H9 (cell line): Measurements from ENCODE around the gene LGALS3. TPM values are rescaled to one million over a fixed set of nuclear protein-coding genes. Genes with fewer than 3 reads are reported as not detected.

Experiments used
- DNase-seq: peaks from one replicate; pipeline ENCODE4 v3.0.0-alpha.2; 2017
- H2AFZ ChIP-seq: one replicate; pipeline ENCODE4 v1.6.1; 2013; ENCODE audit warnings: mild to moderate bottlenecking, low read length, control low read depth, moderate library complexity
- H2AK5ac ChIP-seq: 2 replicates; pipeline ENCODE4 v1.6.1; 2013; ENCODE audit warnings: low read length, control low read depth, mixed read lengths; ENCODE audit not compliant: insufficient read length
- H2BK120ac ChIP-seq: one replicate; pipeline ENCODE4 v1.6.1; 2013; ENCODE audit warnings: low read depth, mild to moderate bottlenecking, low read length, control low read depth, inconsistent platforms; ENCODE audit not compliant: poor library complexity, severe bottlenecking
- H2BK12ac ChIP-seq: 2 replicates; pipeline ENCODE4 v1.6.1; 2013; ENCODE audit warnings: low read length, control low read depth, mixed read lengths, low read depth; ENCODE audit not compliant: insufficient read length
- H2BK15ac ChIP-seq: 2 replicates; pipeline ENCODE4 v1.6.1; 2013; ENCODE audit warnings: low read depth, low read length, control low read depth
- H2BK20ac ChIP-seq: one replicate; pipeline ENCODE4 v1.6.1; 2013; ENCODE audit warnings: low read depth, mild to moderate bottlenecking, low read length, control low read depth, inconsistent platforms; ENCODE audit not compliant: poor library complexity, severe bottlenecking
- H2BK5ac ChIP-seq: 2 replicates; pipeline ENCODE4 v1.6.1; 2013; ENCODE audit warnings: low read length, control low read depth, mixed read lengths; ENCODE audit not compliant: insufficient read length
- H3K14ac ChIP-seq: 2 replicates; pipeline ENCODE4 v1.6.1; 2013; ENCODE audit warnings: low read length, control low read depth; ENCODE audit not compliant: insufficient read depth
- H3K18ac ChIP-seq: 2 replicates; pipeline ENCODE4 v1.6.1; 2013; ENCODE audit warnings: low read depth, mild to moderate bottlenecking, mixed read lengths, low read length, control low read depth; ENCODE audit not compliant: insufficient read length
- H3K23ac ChIP-seq: 2 replicates; pipeline ENCODE4 v1.6.1; 2013; ENCODE audit warnings: low read length, control low read depth, mixed read lengths, low read depth; ENCODE audit not compliant: insufficient read length
- H3K23me2 ChIP-seq: 2 replicates; pipeline ENCODE4 v1.6.1; 2013; ENCODE audit warnings: low read depth, mild to moderate bottlenecking, mixed read lengths, low read length, control low read depth; ENCODE audit not compliant: insufficient read length, poor library complexity, severe bottlenecking
- H3K27ac ChIP-seq: 2 replicates; pipeline ENCODE4 v1.5.1; 2013; ENCODE audit warnings: low read length, control low read depth, mixed read lengths, low read depth; ENCODE audit not compliant: insufficient read length
- H3K27me3 ChIP-seq: 2 replicates; pipeline ENCODE4 v1.6.1; 2013; ENCODE audit warnings: low read length, control low read depth, inconsistent platforms; ENCODE audit not compliant: insufficient read depth
- H3K4ac ChIP-seq: 2 replicates; pipeline ENCODE4 v1.6.1; 2013; ENCODE audit warnings: low read depth, mild to moderate bottlenecking, control low read depth, inconsistent platforms, low read length, moderate library complexity
- H3K4me1 ChIP-seq: 2 replicates; pipeline ENCODE4 v1.6.1; 2013; ENCODE audit warnings: low read length, control low read depth, inconsistent platforms; ENCODE audit not compliant: insufficient read depth
- H3K4me2 ChIP-seq: 2 replicates; pipeline ENCODE4 v1.6.1; 2013; ENCODE audit warnings: low read length, control low read depth, mixed read lengths; ENCODE audit not compliant: insufficient read length, insufficient read depth
- H3K56ac ChIP-seq: 2 replicates; pipeline ENCODE4 v1.6.1; 2013; ENCODE audit warnings: low read depth, mild to moderate bottlenecking, mixed read lengths, low read length, control low read depth; ENCODE audit not compliant: insufficient read length
- H3K79me1 ChIP-seq: 2 replicates; pipeline ENCODE4 v1.6.1; 2013; ENCODE audit warnings: low read depth, mild to moderate bottlenecking, moderate library complexity, low read length, control low read depth, inconsistent platforms; ENCODE audit not compliant: insufficient read depth, poor library complexity, severe bottlenecking
- H3K79me2 ChIP-seq: 2 replicates; pipeline ENCODE4 v1.6.1; 2013; ENCODE audit warnings: low read length, control low read depth, inconsistent platforms; ENCODE audit not compliant: insufficient read depth
- H3K9ac ChIP-seq: 2 replicates; pipeline ENCODE4 v1.6.1; 2013; ENCODE audit warnings: low read length, control low read depth, mixed read lengths; ENCODE audit not compliant: insufficient read length; ENCODE audit errors: extremely low read depth
- H3K9me3 ChIP-seq: one replicate; pipeline ENCODE4 v1.6.1; 2013; ENCODE audit warnings: low read depth, low read length, inconsistent platforms; ENCODE audit not compliant: control insufficient read depth
- H3T11ph ChIP-seq: one replicate; pipeline ENCODE4 v1.6.1; 2013; ENCODE audit warnings: mild to moderate bottlenecking, low read length, control low read depth, inconsistent platforms
- H4K20me1 ChIP-seq: one replicate; pipeline ENCODE4 v1.6.1; 2013; ENCODE audit not compliant: control insufficient read depth, insufficient read length, insufficient read depth
- H4K5ac ChIP-seq: 2 replicates; pipeline ENCODE4 v1.6.1; 2013; ENCODE audit warnings: low read depth, mild to moderate bottlenecking, mixed read lengths, low read length, control low read depth; ENCODE audit not compliant: insufficient read length
- H4K8ac ChIP-seq: replicated peaks from 2 replicates; pipeline ENCODE4 v1.6.1; 2013; ENCODE audit warnings: low read length, control low read depth, mixed read lengths, low read depth; ENCODE audit not compliant: insufficient read length
- H4K91ac ChIP-seq: 2 replicates; pipeline ENCODE4 v1.6.1; 2013; ENCODE audit warnings: low read depth, mild to moderate bottlenecking, moderate library complexity, mixed read lengths, low read length, control low read depth; ENCODE audit not compliant: insufficient read length
- H3K27ac Mint-ChIP-seq, 3 experiments: 2 replicates in 2 of 3; 3 replicates in 1 of 3; pipeline ENCODE4 v1.8.0; 2020 to 2021; ENCODE audit warnings: mixed read lengths in 3 of 3, mild to moderate bottlenecking in 1 of 3, moderate library complexity in 1 of 3
- H3K27me3 Mint-ChIP-seq: 2 replicates; pipeline ENCODE4 v1.8.0; 2021; ENCODE audit warnings: low read depth, mild to moderate bottlenecking, moderate library complexity, mixed read lengths
- H3K36me3 Mint-ChIP-seq, 3 experiments: 2 replicates in 2 of 3; 3 replicates in 1 of 3; pipeline ENCODE4 v1.8.0; 2020 to 2021; ENCODE audit warnings: low read depth in 3 of 3, mixed read lengths in 3 of 3; ENCODE audit not compliant: insufficient read depth in 1 of 3
- H3K4me1 Mint-ChIP-seq, 2 experiments: 2 replicates each; pipeline ENCODE4 v1.8.0; 2020; ENCODE audit warnings: mixed read lengths in 2 of 2
- H3K4me3 Mint-ChIP-seq, 2 experiments: 2 replicates in 1 of 2; 3 replicates in 1 of 2; pipeline ENCODE4 v1.8.0; 2020 to 2021; ENCODE audit warnings: mild to moderate bottlenecking in 2 of 2, mixed read lengths in 2 of 2, moderate library complexity in 1 of 2
- H3K9me3 Mint-ChIP-seq, 2 experiments: 2 replicates in 1 of 2; 3 replicates in 1 of 2; pipeline ENCODE4 v1.8.0; 2020; ENCODE audit warnings: mild to moderate bottlenecking in 2 of 2, mixed read lengths in 2 of 2, moderate library complexity in 1 of 2
- WGBS: extraction: QIAGEN DNeasy Blood & Tissue Kit; methylation state at CpG from one replicate; pipeline ENCODE4 v1.1.7; 2013; ENCODE audit warnings: missing lambda C conversion rate, low lambda C conversion rate, mixed read lengths; ENCODE audit not compliant: insufficient read length; ENCODE audit errors: extremely low coverage; 5-methylcytosine and 5-hydroxymethylcytosine counted together
- total RNA-seq: library from RNA; stranded (reverse); gene quantifications from 2 replicates; pipeline ENCODE4 v1.2.1, GENCODE V29; 2021
- TF ChIP-seq, protein P1 (sequence below): fragments of 200-600 bp; sonication (generic); conservative IDR thresholded peaks from 3 replicates; pipeline ENCODE4 v1.8.0; 2021; ENCODE audit warnings: antibody characterized with exemption, mild to moderate bottlenecking

Gene LGALS3
- total RNA-seq, 1 experiment from 2014 or later: 4.0 TPM

DNA sequence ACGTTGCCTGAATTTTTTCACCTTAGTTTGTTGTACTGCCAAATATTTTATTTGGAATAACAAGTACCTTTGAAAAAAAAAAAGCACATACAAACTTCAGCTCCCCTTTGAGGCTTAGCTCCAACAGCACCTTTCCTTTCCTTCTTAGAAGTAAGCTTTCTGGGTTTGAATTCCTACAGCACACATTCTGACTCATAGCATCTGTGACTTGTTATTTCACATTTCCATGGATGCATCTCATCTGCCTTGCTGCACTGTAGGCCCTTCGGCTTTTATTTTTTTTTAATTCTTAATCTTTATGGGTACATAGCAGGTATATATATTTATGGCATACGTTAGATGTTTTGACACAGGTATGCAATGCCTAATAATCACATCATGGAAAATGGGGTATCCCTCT is 7.2 kb downstream of the LGALS3 start:
- H3K4me1 ChIP-seq: no peaks in the 10 kb centered on the region
- H3K79me2 ChIP-seq: no peaks in the 10 kb centered on the region
- H3K27me3 Mint-ChIP-seq: peaks cover 7% of the 10 kb centered on the region

More for the DNA sequence above, 7.2 kb downstream of the LGALS3 start:
- DNase-seq: no peak
- no CpG with 5 or more reads among the region's 3 CpGs for WGBS
- H2BK5ac ChIP-seq: no peak overlapping the region
- no peak overlapping the region for H3K4me3 Mint-ChIP-seq
- TF ChIP-seq, protein P1, sequence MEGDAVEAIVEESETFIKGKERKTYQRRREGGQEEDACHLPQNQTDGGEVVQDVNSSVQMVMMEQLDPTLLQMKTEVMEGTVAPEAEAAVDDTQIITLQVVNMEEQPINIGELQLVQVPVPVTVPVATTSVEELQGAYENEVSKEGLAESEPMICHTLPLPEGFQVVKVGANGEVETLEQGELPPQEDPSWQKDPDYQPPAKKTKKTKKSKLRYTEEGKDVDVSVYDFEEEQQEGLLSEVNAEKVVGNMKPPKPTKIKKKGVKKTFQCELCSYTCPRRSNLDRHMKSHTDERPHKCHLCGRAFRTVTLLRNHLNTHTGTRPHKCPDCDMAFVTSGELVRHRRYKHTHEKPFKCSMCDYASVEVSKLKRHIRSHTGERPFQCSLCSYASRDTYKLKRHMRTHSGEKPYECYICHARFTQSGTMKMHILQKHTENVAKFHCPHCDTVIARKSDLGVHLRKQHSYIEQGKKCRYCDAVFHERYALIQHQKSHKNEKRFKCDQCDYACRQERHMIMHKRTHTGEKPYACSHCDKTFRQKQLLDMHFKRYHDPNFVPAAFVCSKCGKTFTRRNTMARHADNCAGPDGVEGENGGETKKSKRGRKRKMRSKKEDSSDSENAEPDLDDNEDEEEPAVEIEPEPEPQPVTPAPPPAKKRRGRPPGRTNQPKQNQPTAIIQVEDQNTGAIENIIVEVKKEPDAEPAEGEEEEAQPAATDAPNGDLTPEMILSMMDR: no peak
- no peaks in the 10 kb centered on the region for H3K9me3 ChIP-seq
- no peak overlapping the region for H3K23ac ChIP-seq
- H3K18ac ChIP-seq: no peak overlapping the region
- no peak overlapping the region for H3K56ac ChIP-seq
- no peaks in the 10 kb centered on the region for H3K27me3 ChIP-seq
- H4K8ac ChIP-seq: no peak overlapping the region
- H2BK12ac ChIP-seq: no peak overlapping the region
- H4K5ac ChIP-seq: no peak overlapping the region
- no peak overlapping the region for H4K91ac ChIP-seq
- no peaks in the 10 kb centered on the region for H3K9me3 Mint-ChIP-seq
- H3K4ac ChIP-seq: no peak overlapping the region
- H2AFZ ChIP-seq: no peak overlapping the region
- no peak overlapping the region for H3K27ac ChIP-seq
- no peak overlapping the region for H3K9ac ChIP-seq
- no peaks in the 10 kb centered on the region for H4K20me1 ChIP-seq
- peaks cover 3 to 4% (median 4%) of the 10 kb centered on the region in 3 experiments; a peak in 1 of 7 replicates for H3K36me3 Mint-ChIP-seq
- no peak overlapping the region for H3K14ac ChIP-seq
- no peak overlapping the region for H2BK20ac ChIP-seq
- H3K23me2 ChIP-seq: no peaks in the 10 kb centered on the region
- no peak overlapping the region for H2BK15ac ChIP-seq
- H2AK5ac ChIP-seq: no peak overlapping the region
- no peak overlapping the region for H3K4me2 ChIP-seq
- H2BK120ac ChIP-seq: no peak overlapping the region
- no peak overlapping the region for H3T11ph ChIP-seq
- H3K4me1 Mint-ChIP-seq: no peaks in the 10 kb centered on the region
- H3K79me1 ChIP-seq: no peaks in the 10 kb centered on the region
- H3K27ac Mint-ChIP-seq: no peak overlapping the region; a peak in 1 of 7 replicates
